ENCODE data around the gene AMH.

AMH gene

DNA sequence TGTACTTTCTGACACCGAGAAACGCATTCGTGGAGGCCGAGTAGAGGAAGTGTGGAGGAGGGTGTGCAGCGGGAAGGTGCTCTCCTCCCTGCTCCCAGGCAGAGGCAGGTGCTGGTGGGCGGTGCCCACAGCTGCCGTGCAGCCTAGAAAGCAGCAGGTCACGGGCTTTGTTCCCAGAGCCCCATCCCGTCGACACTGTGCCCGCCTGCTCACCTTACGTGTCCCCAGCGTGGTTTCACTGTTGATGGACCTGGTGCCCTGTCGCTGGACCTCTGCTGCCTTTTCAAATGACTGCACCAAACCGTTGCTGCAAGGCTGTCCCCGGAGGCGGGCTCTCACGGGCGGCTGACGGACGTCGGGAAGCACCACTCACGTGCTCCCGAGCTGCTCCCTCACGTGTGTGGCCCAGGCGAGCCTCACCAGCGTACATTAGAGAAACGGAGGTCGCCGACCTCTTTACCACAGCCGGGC is 33.8 kb upstream of the AMH start:
- Histone ChIP-seq H3K4me2 (peak overlapping the region; percentile 56 to 87 (median 75)), H3K4me1 (peaks cover 47 to 91% (median 76%) of the 10 kb centered on the region in 10 experiments), H3K27me3 (peaks cover 0 to 5% (median 0%) of the 10 kb centered on the region in 11 experiments; a peak in 1 of 22 replicates), H4K20me1 (peaks cover 87 to 100% (median 98%) of the 10 kb centered on the region in 11 experiments), H3K4me3 (no peak overlapping the region; a peak in 1 of 20 replicates), H3K27ac (peak overlapping the region in 2 of 11 experiments; percentile 3 to 13; a peak in 1 of 22 replicates), H3K36me3 (peaks cover 88 to 100% (median 99%) of the 10 kb centered on the region in 11 experiments), H3K9ac (peak overlapping the region in 4 of 11 experiments; percentile 24 to 40 (median 28); a peak in 4 of 22 replicates), H3K9me3 (replicated peaks in 1 of 11) (no peaks in the 10 kb centered on the region)
- no peak for TF ChIP-seq Cebpa-rat (IDR thresholded peaks at IDR 0.05)

DNA sequence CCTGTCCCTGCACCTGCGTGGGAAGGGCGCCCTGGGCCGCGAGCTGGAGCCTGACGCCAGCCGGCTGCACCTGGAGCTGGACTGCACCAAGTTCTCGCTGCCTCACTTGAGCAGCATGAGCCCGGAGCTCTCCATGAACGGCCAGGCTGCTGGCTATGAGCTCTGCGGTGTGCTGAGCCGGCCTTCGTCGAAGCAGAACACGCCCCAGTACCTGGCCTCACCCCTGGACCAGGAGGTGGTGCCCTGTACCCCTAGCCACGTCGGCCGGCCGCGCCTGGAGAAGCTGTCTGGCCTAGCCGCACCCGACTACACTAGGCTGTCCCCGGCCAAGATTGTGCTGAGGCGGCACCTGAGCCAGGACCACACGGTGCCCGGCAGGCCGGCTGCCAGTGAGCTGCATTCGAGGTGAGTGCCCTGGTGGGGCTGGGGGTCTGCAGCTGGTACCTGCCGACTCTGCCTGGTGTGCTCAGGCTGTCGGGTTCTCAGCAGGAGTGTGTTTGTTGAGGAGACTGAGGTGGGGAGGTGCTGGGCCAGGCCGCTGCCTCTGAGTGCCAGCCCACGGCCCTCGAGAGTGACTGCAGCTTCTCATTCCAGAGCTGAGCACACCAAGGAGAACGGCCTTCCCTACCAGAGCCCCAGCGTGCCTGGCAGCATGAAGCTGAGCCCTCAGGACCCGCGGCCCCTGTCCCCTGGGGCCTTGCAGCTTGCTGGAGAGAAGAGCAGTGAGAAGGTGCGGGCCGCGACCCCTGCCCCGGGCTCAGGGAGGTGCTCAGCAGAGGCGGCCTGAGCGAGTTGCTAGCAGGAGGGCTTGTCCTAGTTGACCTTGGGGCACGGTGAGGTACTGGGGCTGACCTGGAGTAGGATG is 32.5 kb upstream of the AMH start:
- Histone ChIP-seq H3K9ac (peak overlapping the region in 4 of 11 experiments; percentile 24 to 40 (median 28); a peak in 5 of 22 replicates), H3K4me2 (peak overlapping the region in 9 of 11 experiments; percentile 56 to 87 (median 75); a peak in 16 of 22 replicates), H3K27me3 (peaks cover 0 to 5% (median 0%) of the 10 kb centered on the region in 11 experiments; a peak in 1 of 22 replicates), H3K27ac (0 out of 22 replicates have a peak overlapping the region, but pooled peaks of 1 of the 11 experiments have one; percentile 0), H3K36me3 (peaks cover 77 to 98% (median 90%) of the 10 kb centered on the region in 11 experiments), H4K20me1 (peaks cover 88 to 100% (median 98%) of the 10 kb centered on the region in 11 experiments), H3K4me3 (no peak overlapping the region), H3K9me3 (replicated peaks in 1 of 11) (no peaks in the 10 kb centered on the region), H3K4me1 (peaks cover 60 to 97% (median 87%) of the 10 kb centered on the region in 10 experiments)
- no peak for TF ChIP-seq Cebpa-rat (IDR thresholded peaks at IDR 0.05)

DNA sequence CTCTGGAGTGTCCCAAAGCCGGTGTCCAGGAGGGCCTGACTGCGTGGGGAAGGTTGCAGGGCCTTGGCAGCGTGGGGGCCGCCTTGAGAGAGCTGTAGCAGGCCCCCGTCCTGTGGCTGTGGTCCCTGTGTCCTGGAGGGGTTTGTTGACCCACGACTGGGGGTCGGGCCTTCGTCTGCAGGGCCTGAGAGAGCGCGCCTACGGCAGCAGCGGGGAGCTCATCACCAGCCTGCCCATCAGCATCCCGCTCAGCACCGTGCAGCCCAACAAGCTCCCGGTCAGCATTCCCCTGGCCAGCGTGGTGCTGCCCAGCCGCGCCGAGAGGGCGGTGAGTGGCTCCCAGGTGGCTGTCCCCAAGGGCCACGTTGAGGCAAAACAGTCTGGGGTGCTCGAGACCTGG is 31.5 kb upstream of the AMH start:
- peaks cover 70 to 97% (median 90%) of the 10 kb centered on the region in 10 experiments for H3K4me1 ChIP-seq
- H3K27me3 ChIP-seq = peaks cover 0 to 10% (median 0%) of the 10 kb centered on the region in 11 experiments; a peak in 1 of 22 replicates
- H3K4me3 ChIP-seq = no peak overlapping the region
- no peaks in the 10 kb centered on the region for H3K9me3 ChIP-seq (replicated peaks in 1 of 11)
- no peak overlapping the region for H3K9ac ChIP-seq
- H4K20me1 ChIP-seq = peaks cover 92 to 100% (median 98%) of the 10 kb centered on the region in 11 experiments
- no peak overlapping the region for H3K27ac ChIP-seq
- H3K4me2 ChIP-seq = peak overlapping the region in 4 of 11 experiments; percentile 0 to 17 (median 8); a peak in 2 of 22 replicates
- H3K36me3 ChIP-seq = peaks cover 71 to 97% (median 89%) of the 10 kb centered on the region in 11 experiments
- TF ChIP-seq Cebpa-rat (IDR thresholded peaks at IDR 0.05) = no peak

DNA sequence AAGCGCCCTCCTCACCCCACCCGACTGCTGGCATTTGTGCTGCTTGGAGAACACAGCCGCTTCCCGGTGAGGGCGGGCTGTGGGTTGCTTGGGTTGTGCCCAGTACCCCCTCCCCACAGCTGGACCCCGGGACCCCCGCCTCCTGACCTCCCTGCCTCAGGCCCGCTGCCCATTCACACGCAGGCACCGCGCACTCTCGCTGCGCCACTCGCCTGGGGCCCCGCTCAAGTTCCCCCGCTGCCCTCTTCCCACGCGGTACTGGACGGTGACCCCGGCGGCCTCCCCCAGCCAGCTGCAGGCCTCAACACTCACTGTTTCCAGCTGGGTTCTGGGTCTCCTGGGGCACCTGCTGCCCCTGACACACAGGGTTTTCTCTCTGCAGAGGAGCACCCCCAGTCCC is 29.4 kb upstream of the AMH start:
- Histone ChIP-seq H4K20me1 (peaks cover 91 to 100% (median 97%) of the 10 kb centered on the region in 11 experiments), H3K36me3 (peaks cover 54 to 83% (median 74%) of the 10 kb centered on the region in 11 experiments), H3K27me3 (peaks cover 0 to 12% (median 0%) of the 10 kb centered on the region in 11 experiments; a peak in 1 of 22 replicates), H3K4me2 (peak overlapping the region; percentile 80 to 94 (median 88)), H3K27ac (peak overlapping the region in 5 of 11 experiments; percentile 3 to 79 (median 73); a peak in 7 of 22 replicates), H3K4me3 (peak overlapping the region in 1 of 10 experiments; percentile 21; a peak in 2 of 20 replicates), H3K9ac (peak overlapping the region in 8 of 11 experiments; percentile 1 to 74 (median 60); a peak in 13 of 22 replicates), H3K4me1 (peaks cover 68 to 97% (median 90%) of the 10 kb centered on the region in 10 experiments), H3K9me3 (replicated peaks in 1 of 11) (no peaks in the 10 kb centered on the region)
- TF ChIP-seq Cebpa-rat (IDR thresholded peaks at IDR 0.05) = no peak

DNA sequence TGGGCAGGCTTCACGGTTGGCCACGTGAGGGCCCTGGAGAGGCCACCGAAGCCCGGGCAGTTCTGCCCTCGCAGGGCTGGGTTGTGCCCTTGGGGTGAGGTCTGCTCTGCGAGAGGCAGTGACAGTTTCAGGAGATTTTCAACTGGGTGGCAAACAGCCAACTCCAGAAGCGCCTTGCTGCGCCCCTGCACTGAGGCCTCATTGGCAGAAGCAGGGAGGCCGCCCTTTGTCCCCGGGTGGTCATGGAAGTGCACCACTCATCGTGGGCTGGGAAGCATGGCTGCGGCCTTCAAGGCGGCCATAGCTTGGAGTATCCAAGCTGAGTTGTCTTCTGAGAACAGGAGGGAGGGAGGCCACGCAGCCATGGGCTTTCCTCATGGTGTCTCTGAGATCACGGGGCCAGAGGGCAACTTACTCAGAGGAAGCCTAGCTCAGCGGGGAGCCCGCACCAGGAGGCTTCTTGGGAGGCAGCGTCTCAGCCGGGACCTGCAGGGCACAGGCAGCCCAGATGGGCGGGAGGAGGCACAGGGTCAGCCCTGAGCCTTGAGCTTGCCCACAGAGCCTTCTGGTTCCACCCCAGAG is 27.8 kb upstream of the AMH start:
- no peak for TF ChIP-seq Cebpa-rat (IDR thresholded peaks at IDR 0.05)
- H3K27ac ChIP-seq = peak overlapping the region in 9 of 11 experiments; percentile 36 to 79 (median 68); a peak in 16 of 22 replicates
- no peaks in the 10 kb centered on the region for H3K9me3 ChIP-seq (replicated peaks in 1 of 11)
- peaks cover 90 to 100% (median 97%) of the 10 kb centered on the region in 11 experiments for H4K20me1 ChIP-seq
- peak overlapping the region in 3 of 10 experiments; percentile 5 to 24 (median 11); a peak in 5 of 20 replicates for H3K4me3 ChIP-seq
- H3K4me1 ChIP-seq = peaks cover 53 to 97% (median 89%) of the 10 kb centered on the region in 10 experiments
- peak overlapping the region; percentile 80 to 94 (median 88) for H3K4me2 ChIP-seq
- peaks cover 0 to 12% (median 0%) of the 10 kb centered on the region in 11 experiments; a peak in 1 of 22 replicates for H3K27me3 ChIP-seq
- H3K36me3 ChIP-seq = peaks cover 57 to 83% (median 74%) of the 10 kb centered on the region in 11 experiments
- H3K9ac ChIP-seq = peak overlapping the region in 10 of 11 experiments; percentile 23 to 74 (median 54); a peak in 17 of 22 replicates

DNA sequence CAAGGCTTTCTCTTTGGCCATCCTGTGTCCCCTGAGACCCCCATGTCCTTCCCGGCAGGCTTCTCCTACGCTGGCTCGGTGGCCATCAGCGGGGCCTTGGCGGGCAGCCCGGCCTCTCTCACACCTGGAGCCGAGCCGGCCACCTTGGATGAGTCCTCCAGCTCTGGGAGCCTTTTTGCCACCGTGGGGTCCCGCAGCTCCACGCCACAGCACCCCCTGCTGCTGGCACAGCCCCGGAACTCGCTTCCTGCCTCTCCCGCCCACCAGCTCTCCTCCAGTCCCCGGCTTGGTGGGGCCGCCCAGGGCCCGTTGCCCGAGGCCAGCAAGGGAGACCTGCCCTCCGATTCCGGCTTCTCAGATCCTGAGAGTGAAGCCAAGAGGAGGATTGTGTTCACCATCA is 27.2 kb upstream of the AMH start:
- peak overlapping the region in 9 of 11 experiments; percentile 36 to 79 (median 68); a peak in 15 of 22 replicates for H3K27ac ChIP-seq
- H3K9me3 ChIP-seq (replicated peaks in 1 of 11) = no peaks in the 10 kb centered on the region
- H4K20me1 ChIP-seq = peaks cover 91 to 100% (median 97%) of the 10 kb centered on the region in 11 experiments
- H3K36me3 ChIP-seq = peaks cover 57 to 83% (median 74%) of the 10 kb centered on the region in 11 experiments
- peaks cover 0 to 12% (median 0%) of the 10 kb centered on the region in 11 experiments; a peak in 1 of 22 replicates for H3K27me3 ChIP-seq
- H3K4me2 ChIP-seq = peak overlapping the region; percentile 80 to 94 (median 88)
- peak overlapping the region in 3 of 10 experiments; percentile 5 to 24 (median 11); a peak in 6 of 20 replicates for H3K4me3 ChIP-seq
- H3K4me1 ChIP-seq = peaks cover 53 to 97% (median 90%) of the 10 kb centered on the region in 10 experiments
- TF ChIP-seq Cebpa-rat (IDR thresholded peaks at IDR 0.05) = no peak
- peak overlapping the region in 10 of 11 experiments; percentile 23 to 74 (median 54); a peak in 17 of 22 replicates for H3K9ac ChIP-seq

DNA sequence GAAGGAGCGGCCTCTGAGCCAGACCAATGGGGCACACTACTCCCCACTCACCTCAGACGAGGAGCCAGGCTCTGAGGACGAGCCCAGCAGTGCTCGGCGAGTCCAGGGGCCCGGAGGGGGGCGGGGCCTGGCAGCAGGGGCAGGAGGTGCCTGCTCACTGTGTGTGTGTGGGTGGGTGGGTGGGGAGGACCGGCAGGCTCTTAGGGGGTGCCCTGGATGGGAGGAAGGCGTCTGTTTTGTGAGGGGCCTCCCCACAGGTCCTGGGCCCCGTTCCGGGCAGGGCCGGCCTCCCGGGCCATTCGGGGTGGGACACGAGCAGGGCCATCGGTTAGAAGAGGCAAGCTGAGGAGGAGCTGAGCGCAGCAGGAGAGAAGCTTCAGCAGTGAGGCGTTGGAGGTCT is 25.7 kb upstream of the AMH start:
- Histone ChIP-seq H3K4me1 (peaks cover 65 to 100% (median 98%) of the 10 kb centered on the region in 10 experiments), H4K20me1 (peaks cover 88 to 100% (median 96%) of the 10 kb centered on the region in 11 experiments), H3K9ac (peak overlapping the region in 8 of 11 experiments; percentile 36 to 74 (median 60); a peak in 14 of 22 replicates), H3K9me3 (replicated peaks in 1 of 11) (no peaks in the 10 kb centered on the region), H3K4me3 (0 out of 20 replicates have a peak overlapping the region, but pooled peaks of 1 of the 10 experiments have one; percentile 7), H3K27me3 (peaks cover 0 to 12% (median 0%) of the 10 kb centered on the region in 11 experiments; a peak in 1 of 22 replicates), H3K27ac (peak overlapping the region in 8 of 11 experiments; percentile 53 to 79 (median 70); a peak in 15 of 22 replicates), H3K36me3 (peaks cover 53 to 78% (median 67%) of the 10 kb centered on the region in 11 experiments), H3K4me2 (peak overlapping the region; percentile 80 to 94 (median 88))
- TF ChIP-seq Cebpa-rat (IDR thresholded peaks at IDR 0.05) = no peak

Measured in BLaER1 treated with 17β-estradiol and CSF1 and Interleukin-3, amounts not matched to agents 10 nM and 100 nM (cell line).